GM12874 (cell line): ENCODE data around the gene SERPINH1.

Source experiments
- CTCF ChIP-seq: IDR thresholded peaks from 2 replicates; pipeline ENCODE4 v1.5.1; 2011; ENCODE audit warnings: low read depth, mild to moderate bottlenecking, control low read depth, low read length, moderate library complexity; ENCODE audit not compliant: insufficient read depth

Gene SERPINH1

GRCh38 chr11:75541193-75542087, 20.6 kb upstream of the SERPINH1 start:
- no peak for TF ChIP-seq CTCF

GRCh38 chr11:75542088-75542438, 20.0 kb upstream of the SERPINH1 start:
- no peak for TF ChIP-seq CTCF

GRCh38 chr11:75543806-75544205, 18.2 kb upstream of the SERPINH1 start:
- TF ChIP-seq CTCF: no peak

- no peak for TF ChIP-seq CTCF
Observed at GRCh38 chr11:75547177-75547576, 14.9 kb upstream of the SERPINH1 start.

- peak; percentile 72 for TF ChIP-seq CTCF
Observed at GRCh38 chr11:75547617-75548058, 14.4 kb upstream of the SERPINH1 start.

GRCh38 chr11:75548595-75549272, 13.3 kb upstream of the SERPINH1 start:
- no peak for TF ChIP-seq CTCF

GRCh38 chr11:75549370-75549958, 12.6 kb upstream of the SERPINH1 start:
- no peak for TF ChIP-seq CTCF
